ENCODE measurements around the gene PM20D1.
"Not testable (repeated sequence)": the region's sequence is repeated elsewhere in the genome, so short reads cannot be mapped to it uniquely, and the experiment has no call there.

DNA sequence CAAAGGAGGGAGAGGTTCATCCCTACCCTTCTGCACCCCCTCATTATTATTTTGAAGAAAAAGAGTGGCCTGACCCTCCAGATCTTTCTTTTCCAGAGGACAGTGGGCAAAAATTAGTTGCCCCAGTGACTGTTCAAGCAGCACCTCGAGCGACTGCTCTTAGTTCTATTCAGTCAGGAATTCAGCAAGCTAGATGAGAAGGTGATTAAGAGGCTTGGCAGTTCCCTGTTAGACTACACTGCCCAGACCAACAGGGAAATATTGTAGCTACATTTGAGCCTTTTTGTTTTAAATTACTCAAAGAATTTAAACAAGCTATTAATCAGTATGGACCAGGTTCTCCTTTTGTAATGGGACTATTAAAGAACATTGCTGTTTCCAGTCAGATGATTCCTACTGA, 41.5 kb upstream of the PM20D1 start:
- TF ChIP-seq, protein P1, sequence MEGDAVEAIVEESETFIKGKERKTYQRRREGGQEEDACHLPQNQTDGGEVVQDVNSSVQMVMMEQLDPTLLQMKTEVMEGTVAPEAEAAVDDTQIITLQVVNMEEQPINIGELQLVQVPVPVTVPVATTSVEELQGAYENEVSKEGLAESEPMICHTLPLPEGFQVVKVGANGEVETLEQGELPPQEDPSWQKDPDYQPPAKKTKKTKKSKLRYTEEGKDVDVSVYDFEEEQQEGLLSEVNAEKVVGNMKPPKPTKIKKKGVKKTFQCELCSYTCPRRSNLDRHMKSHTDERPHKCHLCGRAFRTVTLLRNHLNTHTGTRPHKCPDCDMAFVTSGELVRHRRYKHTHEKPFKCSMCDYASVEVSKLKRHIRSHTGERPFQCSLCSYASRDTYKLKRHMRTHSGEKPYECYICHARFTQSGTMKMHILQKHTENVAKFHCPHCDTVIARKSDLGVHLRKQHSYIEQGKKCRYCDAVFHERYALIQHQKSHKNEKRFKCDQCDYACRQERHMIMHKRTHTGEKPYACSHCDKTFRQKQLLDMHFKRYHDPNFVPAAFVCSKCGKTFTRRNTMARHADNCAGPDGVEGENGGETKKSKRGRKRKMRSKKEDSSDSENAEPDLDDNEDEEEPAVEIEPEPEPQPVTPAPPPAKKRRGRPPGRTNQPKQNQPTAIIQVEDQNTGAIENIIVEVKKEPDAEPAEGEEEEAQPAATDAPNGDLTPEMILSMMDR (IDR thresholded peaks at IDR 0.05), result not testable (repeated sequence)
- not testable (repeated sequence) for TF ChIP-seq POLR2A, EP300 (IDR thresholded peaks at IDR 0.05)
